Adrenal gland (tissue), 5 donors: ENCODE results near the gene GPR158.

ENCODE experiments used
- POLR2A ChIP-seq, 2 donors: fragments of 450-650 bp; IDR thresholded peaks; one replicate each; pipeline ENCODE4 v1.6.1; 2017; ENCODE audit warnings: antibody characterized with exemption in 2 of 2, mild to moderate bottlenecking in 2 of 2, moderate library complexity in 1 of 2
- TF ChIP-seq, protein P1 (sequence below), 6 experiments: fragments of 450-650 bp in 4 of 6; fragments of 200-600 bp in 2 of 6; sonication (generic) in 1 of 6; IDR thresholded peaks; 1 replicate in 5 of 6; 2 replicates in 1 of 6; pipeline versions ENCODE4 v1.5.1 to v1.8.0; 2016 to 2021; ENCODE audit warnings: antibody characterized with exemption in 6 of 6, mild to moderate bottlenecking in 2 of 6, moderate library complexity in 1 of 6
- donor health status: DM: no; HTN: no; CAD: no.

DNA sequence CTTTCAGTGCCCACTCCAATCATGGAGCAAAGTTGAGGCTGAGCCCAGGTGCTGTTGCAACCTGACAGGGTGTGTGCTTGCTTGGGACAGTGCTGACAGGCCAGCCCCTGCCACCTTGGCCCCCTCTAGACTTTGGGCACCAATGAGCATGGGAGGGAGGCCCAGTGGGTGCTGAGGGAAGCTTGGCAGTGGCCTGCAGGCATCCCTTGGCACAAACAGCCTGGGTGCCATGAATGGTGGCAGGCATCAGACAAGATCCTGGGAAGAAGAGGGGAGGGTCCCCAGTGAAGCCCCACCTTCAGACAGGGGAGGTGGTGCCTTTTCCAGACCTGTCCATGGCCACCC lies 214.0 kb downstream of the GPR158 start:
- no peak for TF ChIP-seq POLR2A (IDR thresholded peaks at IDR 0.05)
- TF ChIP-seq, protein P1, sequence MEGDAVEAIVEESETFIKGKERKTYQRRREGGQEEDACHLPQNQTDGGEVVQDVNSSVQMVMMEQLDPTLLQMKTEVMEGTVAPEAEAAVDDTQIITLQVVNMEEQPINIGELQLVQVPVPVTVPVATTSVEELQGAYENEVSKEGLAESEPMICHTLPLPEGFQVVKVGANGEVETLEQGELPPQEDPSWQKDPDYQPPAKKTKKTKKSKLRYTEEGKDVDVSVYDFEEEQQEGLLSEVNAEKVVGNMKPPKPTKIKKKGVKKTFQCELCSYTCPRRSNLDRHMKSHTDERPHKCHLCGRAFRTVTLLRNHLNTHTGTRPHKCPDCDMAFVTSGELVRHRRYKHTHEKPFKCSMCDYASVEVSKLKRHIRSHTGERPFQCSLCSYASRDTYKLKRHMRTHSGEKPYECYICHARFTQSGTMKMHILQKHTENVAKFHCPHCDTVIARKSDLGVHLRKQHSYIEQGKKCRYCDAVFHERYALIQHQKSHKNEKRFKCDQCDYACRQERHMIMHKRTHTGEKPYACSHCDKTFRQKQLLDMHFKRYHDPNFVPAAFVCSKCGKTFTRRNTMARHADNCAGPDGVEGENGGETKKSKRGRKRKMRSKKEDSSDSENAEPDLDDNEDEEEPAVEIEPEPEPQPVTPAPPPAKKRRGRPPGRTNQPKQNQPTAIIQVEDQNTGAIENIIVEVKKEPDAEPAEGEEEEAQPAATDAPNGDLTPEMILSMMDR (IDR thresholded peaks at IDR 0.05), result no peak
